Spleen (tissue), 7 donors: Measurements from ENCODE around the gene EVA1C.

ENCODE experiments used
- POLR2A ChIP-seq, 3 donors: fragments of 450-650 bp; IDR thresholded peaks; one replicate each; pipeline ENCODE4 v1.5.1; 2017; ENCODE audit warnings: antibody characterized with exemption in 3 of 3, mild to moderate bottlenecking in 1 of 3
- POLR2AphosphoS5 ChIP-seq, 3 donors: sonication (generic); formaldehyde crosslinking; IDR thresholded peaks; one replicate each; pipeline ENCODE4 v1.5.1; 2017; ENCODE audit warnings: antibody characterized with exemption in 3 of 3
- TF ChIP-seq, protein P1 (sequence below), 11 experiments: fragments of 200-600 bp in 7 of 11; fragments of 450-650 bp in 4 of 11; sonication (generic) in 4 of 11; IDR thresholded peaks in 8 of 11; conservative IDR thresholded peaks in 3 of 11; 1 replicate in 7 of 11; 2 replicates in 4 of 11; pipeline versions ENCODE4 v1.4.0 to v1.8.0; 2016 to 2021; ENCODE audit warnings: antibody characterized with exemption in 11 of 11, inconsistent platforms in 4 of 11, mild to moderate bottlenecking in 1 of 11
- donor health status: DM: no; HTN: no; CAD: no; lungs with moderate emphysema.
- donor health status: DM: no; HTN: no; CAD: no.
- donor health status: DM: no; HTN: no; CAD: no.

DNA sequence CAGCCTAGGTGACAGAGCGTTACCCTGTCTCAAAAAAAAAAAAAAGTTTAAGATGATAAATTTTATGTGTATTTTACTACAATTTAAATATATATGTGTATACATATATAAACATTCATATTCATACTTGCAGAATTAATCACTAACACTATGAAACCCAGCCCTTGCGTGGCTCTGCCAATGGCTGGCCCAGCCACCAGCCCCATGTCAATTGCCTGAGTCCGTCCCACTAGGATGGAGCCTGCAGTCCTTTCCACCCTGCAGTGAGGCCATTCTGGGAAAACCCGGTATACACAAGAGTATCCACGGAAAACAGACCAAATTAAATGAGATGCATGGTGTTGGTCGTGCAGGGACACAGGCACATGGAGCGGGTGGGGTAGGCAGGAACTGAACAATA, 123.1 kb downstream of the EVA1C start:
- TF ChIP-seq POLR2AphosphoS5 (IDR thresholded peaks at IDR 0.05) = no peak
- TF ChIP-seq, protein P1, sequence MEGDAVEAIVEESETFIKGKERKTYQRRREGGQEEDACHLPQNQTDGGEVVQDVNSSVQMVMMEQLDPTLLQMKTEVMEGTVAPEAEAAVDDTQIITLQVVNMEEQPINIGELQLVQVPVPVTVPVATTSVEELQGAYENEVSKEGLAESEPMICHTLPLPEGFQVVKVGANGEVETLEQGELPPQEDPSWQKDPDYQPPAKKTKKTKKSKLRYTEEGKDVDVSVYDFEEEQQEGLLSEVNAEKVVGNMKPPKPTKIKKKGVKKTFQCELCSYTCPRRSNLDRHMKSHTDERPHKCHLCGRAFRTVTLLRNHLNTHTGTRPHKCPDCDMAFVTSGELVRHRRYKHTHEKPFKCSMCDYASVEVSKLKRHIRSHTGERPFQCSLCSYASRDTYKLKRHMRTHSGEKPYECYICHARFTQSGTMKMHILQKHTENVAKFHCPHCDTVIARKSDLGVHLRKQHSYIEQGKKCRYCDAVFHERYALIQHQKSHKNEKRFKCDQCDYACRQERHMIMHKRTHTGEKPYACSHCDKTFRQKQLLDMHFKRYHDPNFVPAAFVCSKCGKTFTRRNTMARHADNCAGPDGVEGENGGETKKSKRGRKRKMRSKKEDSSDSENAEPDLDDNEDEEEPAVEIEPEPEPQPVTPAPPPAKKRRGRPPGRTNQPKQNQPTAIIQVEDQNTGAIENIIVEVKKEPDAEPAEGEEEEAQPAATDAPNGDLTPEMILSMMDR (IDR thresholded peaks at IDR 0.05 in 8 of 11, conservative IDR thresholded peaks at IDR 0.05 in 3 of 11) = no peak
- TF ChIP-seq POLR2A (IDR thresholded peaks at IDR 0.05) = no peak
